ENCODE results near the gene MST1. TPM values are rescaled to one million over a fixed set of nuclear protein-coding genes. Genes with fewer than 3 reads are reported as not detected.

Gene MST1
- polyA plus RNA-seq, 1 donor, result 133 TPM

Other genes starting within 250 kb of the MST1 start
- 104 TPM for gene DAG1, start 219.2 kb downstream of the MST1 start, polyA plus RNA-seq (ENCODE audit: insufficient read length)
- gene BSN, start 135.0 kb downstream of the MST1 start, polyA plus RNA-seq (ENCODE audit: insufficient read length), result 1.7 TPM
- 140 TPM for gene APEH, start 15.1 kb downstream of the MST1 start, polyA plus RNA-seq (ENCODE audit: insufficient read length)
- 35.0 TPM for gene RNF123, start 83 bp upstream of the MST1 start, polyA plus RNA-seq (ENCODE audit: insufficient read length)
- gene AMIGO3, start 30.2 kb upstream of the MST1 start, polyA plus RNA-seq (ENCODE audit: insufficient read length), result 2.6 TPM
- 14.1 TPM for gene GMPPB, start 34.5 kb upstream of the MST1 start, polyA plus RNA-seq (ENCODE audit: insufficient read length)
- 50.9 TPM for gene IP6K1, start 97.1 kb upstream of the MST1 start, polyA plus RNA-seq (ENCODE audit: insufficient read length)
- 0.28 TPM for gene CDHR4, start 110.4 kb upstream of the MST1 start, polyA plus RNA-seq (ENCODE audit: insufficient read length)
- gene INKA1, start 113.8 kb upstream of the MST1 start, polyA plus RNA-seq (ENCODE audit: insufficient read length), result 8.6 TPM
- 40.7 TPM for gene UBA7, start 124.5 kb upstream of the MST1 start, polyA plus RNA-seq (ENCODE audit: insufficient read length)
- 16.3 TPM for gene TRAIP, start 167.1 kb upstream of the MST1 start, polyA plus RNA-seq (ENCODE audit: insufficient read length)
- not detected for gene CAMKV, start 180.4 kb upstream of the MST1 start, polyA plus RNA-seq (ENCODE audit: insufficient read length)
- gene MST1R, start 214.4 kb upstream of the MST1 start, polyA plus RNA-seq (ENCODE audit: insufficient read length), result 2.8 TPM
- 6.6 TPM for gene MON1A, start 240.3 kb upstream of the MST1 start, polyA plus RNA-seq (ENCODE audit: insufficient read length)

All from left kidney (tissue), 1 donor.